ENCODE measurements around the gene HSPA12B. TPM values are rescaled to one million over a fixed set of nuclear protein-coding genes. Genes with fewer than 3 reads are reported as not detected.

Gene HSPA12B
- total and polyA plus RNA-seq, 3 donors from 2014 or later: 8.0 to 11.1 (median 10.7) TPM

GRCh38 chr20:3778976-3779375 is 46.5 kb downstream of the HSPA12B start:
- intact Hi-C loops (cut with DNase I; ENCODE audit: low total_unique reads): no loop called here
- peaks cover 11% of the 10 kb centered on the region for H3K4me1 ChIP-seq
- H3K9me3 ChIP-seq: no peaks in the 10 kb centered on the region
- DNase-seq: no peak
- H3K27me3 ChIP-seq: no peaks in the 10 kb centered on the region
- H3K4me3 ChIP-seq: no peak overlapping the region
- WGBS, 2 donors: 61 to 63% methylated on average over 12 to 18 of the region's 18 CpGs
- no peaks in the 10 kb centered on the region for H3K36me3 ChIP-seq (ENCODE audit: low read depth, missing control alignments)
- no peak for TF ChIP-seq POLR2A (IDR thresholded peaks at IDR 0.05)
- TF ChIP-seq, protein P1, sequence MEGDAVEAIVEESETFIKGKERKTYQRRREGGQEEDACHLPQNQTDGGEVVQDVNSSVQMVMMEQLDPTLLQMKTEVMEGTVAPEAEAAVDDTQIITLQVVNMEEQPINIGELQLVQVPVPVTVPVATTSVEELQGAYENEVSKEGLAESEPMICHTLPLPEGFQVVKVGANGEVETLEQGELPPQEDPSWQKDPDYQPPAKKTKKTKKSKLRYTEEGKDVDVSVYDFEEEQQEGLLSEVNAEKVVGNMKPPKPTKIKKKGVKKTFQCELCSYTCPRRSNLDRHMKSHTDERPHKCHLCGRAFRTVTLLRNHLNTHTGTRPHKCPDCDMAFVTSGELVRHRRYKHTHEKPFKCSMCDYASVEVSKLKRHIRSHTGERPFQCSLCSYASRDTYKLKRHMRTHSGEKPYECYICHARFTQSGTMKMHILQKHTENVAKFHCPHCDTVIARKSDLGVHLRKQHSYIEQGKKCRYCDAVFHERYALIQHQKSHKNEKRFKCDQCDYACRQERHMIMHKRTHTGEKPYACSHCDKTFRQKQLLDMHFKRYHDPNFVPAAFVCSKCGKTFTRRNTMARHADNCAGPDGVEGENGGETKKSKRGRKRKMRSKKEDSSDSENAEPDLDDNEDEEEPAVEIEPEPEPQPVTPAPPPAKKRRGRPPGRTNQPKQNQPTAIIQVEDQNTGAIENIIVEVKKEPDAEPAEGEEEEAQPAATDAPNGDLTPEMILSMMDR (IDR thresholded peaks at IDR 0.05): no peak
- H3K27ac ChIP-seq: no peak overlapping the region

DNA sequence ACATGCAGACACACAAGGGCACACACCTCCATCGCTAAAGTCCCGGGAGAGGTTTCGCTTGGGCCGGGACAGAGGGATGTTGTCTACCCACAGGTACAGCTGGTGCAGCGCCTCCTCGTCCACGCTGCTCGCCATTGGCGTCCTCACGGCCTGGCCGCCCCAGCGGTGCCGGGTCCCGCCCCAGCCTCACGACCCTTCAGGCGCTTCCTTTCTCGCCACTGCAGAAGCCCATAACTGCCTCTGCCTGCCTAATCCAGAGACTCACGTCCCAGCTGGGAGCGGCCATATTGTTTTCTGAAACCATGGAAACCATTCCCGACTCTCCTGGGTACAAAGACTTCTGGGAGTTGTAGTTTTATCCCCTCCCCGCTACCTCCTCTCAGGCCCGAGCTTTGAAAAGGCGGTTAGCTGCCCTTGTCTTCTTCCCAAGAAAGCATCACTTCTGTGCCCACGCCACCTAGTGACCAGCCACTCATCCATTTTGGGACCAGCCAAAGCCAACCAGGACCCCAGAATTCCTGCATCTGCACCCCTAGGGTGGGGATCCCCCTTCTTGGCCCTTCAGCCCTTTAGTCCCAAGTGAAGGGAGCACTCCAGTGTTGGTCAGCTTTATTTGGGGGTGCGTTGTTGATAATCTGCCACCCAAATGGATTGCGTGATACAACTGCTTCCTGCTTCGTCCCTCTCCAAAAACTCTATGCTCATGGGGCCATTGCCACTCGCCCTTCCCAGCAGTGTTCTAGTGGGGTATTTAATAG is 48.8 kb downstream of the HSPA12B start, which contains the start of gene SPEF1:
TSS of gene SPEF1 (minus strand) at position 296 of the 758 bp plus-strand sequence. CDS start at position 135, 161 bp downstream.
- Histone ChIP-seq H3K27ac (peak within 1 kb of the TSS in 1 of 2 donors; percentile 17), H3K9me3 (no peaks in the 10 kb centered on the region), H3K4me3 (peak within 1 kb of the TSS; percentile 6 to 25), H3K4me1 (peaks cover 29% of the 10 kb centered on the region), H3K27me3 (no peaks in the 10 kb centered on the region), H3K36me3 (ENCODE audit: low read depth, missing control alignments) (no peaks in the 10 kb centered on the region)
- peak; percentile 95 for DNase-seq
- TF ChIP-seq, protein P1 (IDR thresholded peaks at IDR 0.05): peak in 2 of 3 experiments; percentile 36 to 42
- no peak for TF ChIP-seq POLR2A (IDR thresholded peaks at IDR 0.05)
- intact Hi-C loops (cut with DNase I; ENCODE audit: low total_unique reads): no loop called here
- WGBS, 2 donors: 13 to 14% methylated on average over 26 to 27 of the region's 28 CpGs

- intact Hi-C loops (cut with DNase I; ENCODE audit: low total_unique reads): no loop called here
- TF ChIP-seq, protein P1 (IDR thresholded peaks at IDR 0.05): no peak
- peaks cover 36% of the 10 kb centered on the region for H3K4me1 ChIP-seq
Measured at GRCh38 chr20:3782597-3782996, 50.1 kb downstream of the HSPA12B start.

DNA sequence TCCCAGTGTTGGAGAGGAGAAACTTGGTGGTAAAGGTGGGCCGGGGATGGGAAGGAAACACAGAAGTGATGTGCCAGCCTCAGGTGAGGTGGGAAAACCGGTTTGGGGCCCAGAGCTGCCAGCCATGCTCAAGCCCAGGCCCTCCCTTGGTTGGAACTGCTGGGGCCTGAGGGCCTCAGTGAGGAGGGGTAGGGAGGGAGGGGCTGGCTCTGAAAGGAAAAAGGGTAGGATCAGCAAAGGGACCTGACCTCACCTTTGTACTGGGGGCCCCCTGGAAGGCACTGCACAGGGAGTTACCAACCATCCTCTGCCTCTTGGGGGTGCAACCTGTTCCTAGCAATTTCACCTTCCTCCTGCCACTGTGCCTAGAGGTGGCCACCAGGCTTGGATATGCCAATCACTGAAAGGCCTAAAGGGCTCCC is 50.6 kb downstream of the HSPA12B start:
- Histone ChIP-seq H3K27me3 (no peaks in the 10 kb centered on the region), H3K36me3 (ENCODE audit: low read depth, missing control alignments) (no peaks in the 10 kb centered on the region), H3K4me3 (no peak overlapping the region), H3K27ac (no peak overlapping the region), H3K4me1 (peaks cover 35% of the 10 kb centered on the region), H3K9me3 (no peaks in the 10 kb centered on the region)
- no peak for DNase-seq
- WGBS, 2 donors: 72 to 81% methylated on average over 2 of the region's 2 CpGs
- TF ChIP-seq, protein P1 (IDR thresholded peaks at IDR 0.05): no peak
- TF ChIP-seq POLR2A (IDR thresholded peaks at IDR 0.05): no peak
- intact Hi-C loops (cut with DNase I; ENCODE audit: low total_unique reads): no loop called here

More at GRCh38 chr20:3782597-3782996, 50.1 kb downstream of the HSPA12B start:
- DNase-seq: no peak
- no peak overlapping the region for H3K27ac ChIP-seq
- 86 to 91% methylated on average over 6 of the region's 6 CpGs for WGBS, 2 donors
- no peaks in the 10 kb centered on the region for H3K36me3 ChIP-seq (ENCODE audit: low read depth, missing control alignments)
- H3K9me3 ChIP-seq: no peaks in the 10 kb centered on the region
- H3K4me3 ChIP-seq: no peak overlapping the region
- H3K27me3 ChIP-seq: no peaks in the 10 kb centered on the region

Measured in testis (tissue), 3 donors.